Mesendoderm (in vitro differentiated cells): Measurements from ENCODE around the gene LSM2.

Source experiments
- DNase-seq: peaks from one replicate; pipeline ENCODE4 v3.0.0; 2013
- H2AK5ac ChIP-seq: 2 replicates; pipeline ENCODE4 v1.6.1; 2013; ENCODE audit warnings: low read length, inconsistent platforms
- H2BK120ac ChIP-seq: 2 replicates; pipeline ENCODE4 v1.6.1; 2013; ENCODE audit warnings: low read depth, mild to moderate bottlenecking, low read length, moderate library complexity, mixed read lengths
- H2BK15ac ChIP-seq: replicated peaks from 2 replicates; pipeline ENCODE4 v1.6.1; 2013; ENCODE audit warnings: low read depth, mild to moderate bottlenecking, moderate library complexity
- H2BK5ac ChIP-seq: 2 replicates; pipeline ENCODE4 v1.6.1; 2013; ENCODE audit warnings: low read length, inconsistent platforms
- H3K18ac ChIP-seq: 2 replicates; pipeline ENCODE4 v1.6.1; 2013; ENCODE audit warnings: mild to moderate bottlenecking, low read length, mixed read lengths
- H3K23ac ChIP-seq: one replicate; pipeline ENCODE4 v1.6.1; 2013; ENCODE audit warnings: low read length
- H3K27ac ChIP-seq: 2 replicates; pipeline ENCODE4 v1.5.1; 2013; ENCODE audit warnings: low read depth, mild to moderate bottlenecking, inconsistent platforms, low read length, moderate library complexity
- H3K27me3 ChIP-seq: 2 replicates; pipeline ENCODE4 v1.6.1; 2013; ENCODE audit warnings: low read length, control low read depth, mild to moderate bottlenecking, inconsistent platforms; ENCODE audit not compliant: insufficient read depth, poor library complexity
- H3K36me3 ChIP-seq: 2 replicates; pipeline ENCODE4 v1.6.1; 2013; ENCODE audit warnings: low read length, inconsistent platforms; ENCODE audit not compliant: control insufficient read depth, insufficient read depth
- H3K4ac ChIP-seq: one replicate; pipeline ENCODE4 v1.6.1; 2013; ENCODE audit warnings: low read depth, mild to moderate bottlenecking, low read length, moderate library complexity
- H3K4me1 ChIP-seq: 2 replicates; pipeline ENCODE4 v1.6.1; 2013; ENCODE audit warnings: low read depth, low read length, inconsistent platforms; ENCODE audit not compliant: control insufficient read depth
- H3K4me2 ChIP-seq: 2 replicates; pipeline ENCODE4 v1.6.1; 2013; ENCODE audit warnings: low read length
- H3K4me3 ChIP-seq: 2 replicates; pipeline ENCODE4 v1.5.1; 2013; ENCODE audit warnings: mild to moderate bottlenecking, low read length
- H3K56ac ChIP-seq: one replicate; pipeline ENCODE4 v1.6.1; 2013; ENCODE audit warnings: low read length
- H3K79me1 ChIP-seq: 2 replicates; pipeline ENCODE4 v1.6.1; 2013; ENCODE audit warnings: low read length, inconsistent platforms
- H3K79me2 ChIP-seq: 2 replicates; pipeline ENCODE4 v1.6.1; 2013; ENCODE audit warnings: mild to moderate bottlenecking, low read length; ENCODE audit not compliant: control insufficient read depth, insufficient read depth
- H3K9ac ChIP-seq: 2 replicates; pipeline ENCODE4 v1.6.1; 2013; ENCODE audit warnings: low read length, inconsistent platforms
- H4K5ac ChIP-seq: one replicate; pipeline ENCODE4 v1.6.1; 2013; ENCODE audit warnings: low read length
- H4K8ac ChIP-seq: one replicate; pipeline ENCODE4 v1.6.1; 2013; ENCODE audit warnings: low read depth, mild to moderate bottlenecking, control low read depth, low read length, moderate library complexity
- WGBS: extraction: QIAGEN DNeasy Blood & Tissue Kit; methylation state at CpG from one replicate; pipeline ENCODE4 v1.1.7; 2013; ENCODE audit warnings: low lambda C conversion rate, missing lambda C conversion rate; ENCODE audit not compliant: insufficient coverage; ENCODE audit errors: extremely low coverage; 5-methylcytosine and 5-hydroxymethylcytosine counted together

LSM2 gene

GRCh38 chr6:31782126-31782855 lies 24.5 kb downstream of the LSM2 start:
- H2AK5ac ChIP-seq = no peak overlapping the region
- H3K79me2 ChIP-seq = no peaks in the 10 kb centered on the region
- H3K4me2 ChIP-seq = no peak overlapping the region
- H3K23ac ChIP-seq = no peak overlapping the region
- H3K56ac ChIP-seq = no peak overlapping the region
- H3K27ac ChIP-seq = no peak overlapping the region
- no peak for DNase-seq
- no peak overlapping the region for H2BK120ac ChIP-seq
- no peak overlapping the region for H3K18ac ChIP-seq
- WGBS = no CpG with 5 or more reads among the region's 32 CpGs
- H2BK15ac ChIP-seq = no peak overlapping the region
- no peaks in the 10 kb centered on the region for H3K79me1 ChIP-seq
- no peak overlapping the region for H4K5ac ChIP-seq
- no peak overlapping the region for H3K4me3 ChIP-seq
- H4K8ac ChIP-seq = no peak overlapping the region
- H2BK5ac ChIP-seq = no peak overlapping the region
- peaks cover 18% of the 10 kb centered on the region for H3K36me3 ChIP-seq
- H3K4ac ChIP-seq = no peak overlapping the region
- H3K9ac ChIP-seq = no peak overlapping the region
- no peaks in the 10 kb centered on the region for H3K4me1 ChIP-seq
- H3K27me3 ChIP-seq = no peaks in the 10 kb centered on the region

- no peak overlapping the region for H3K18ac ChIP-seq
- H3K4me3 ChIP-seq = no peak overlapping the region
- no peak overlapping the region for H2BK5ac ChIP-seq
- no peak overlapping the region for H4K8ac ChIP-seq
- no peaks in the 10 kb centered on the region for H3K79me1 ChIP-seq
- H2AK5ac ChIP-seq = no peak overlapping the region
- DNase-seq = no peak
- H3K4me2 ChIP-seq = no peak overlapping the region
- H3K79me2 ChIP-seq = no peaks in the 10 kb centered on the region
- H2BK120ac ChIP-seq = no peak overlapping the region
- no peak overlapping the region for H3K23ac ChIP-seq
- H2BK15ac ChIP-seq = no peak overlapping the region
- no peak overlapping the region for H3K27ac ChIP-seq
- H3K4me1 ChIP-seq = no peaks in the 10 kb centered on the region
- no peak overlapping the region for H3K4ac ChIP-seq
- no peak overlapping the region for H3K56ac ChIP-seq
- H4K5ac ChIP-seq = no peak overlapping the region
- no peak overlapping the region for H3K9ac ChIP-seq
- WGBS = no CpG with 5 or more reads among the region's 23 CpGs
- H3K36me3 ChIP-seq = peaks cover 18% of the 10 kb centered on the region
- no peaks in the 10 kb centered on the region for H3K27me3 ChIP-seq
Measured at GRCh38 chr6:31781244-31782125, 25.3 kb downstream of the LSM2 start.

- no peaks in the 10 kb centered on the region for H3K27me3 ChIP-seq
Measured at GRCh38 chr6:31780507-31781243, 26.1 kb downstream of the LSM2 start.

DNA sequence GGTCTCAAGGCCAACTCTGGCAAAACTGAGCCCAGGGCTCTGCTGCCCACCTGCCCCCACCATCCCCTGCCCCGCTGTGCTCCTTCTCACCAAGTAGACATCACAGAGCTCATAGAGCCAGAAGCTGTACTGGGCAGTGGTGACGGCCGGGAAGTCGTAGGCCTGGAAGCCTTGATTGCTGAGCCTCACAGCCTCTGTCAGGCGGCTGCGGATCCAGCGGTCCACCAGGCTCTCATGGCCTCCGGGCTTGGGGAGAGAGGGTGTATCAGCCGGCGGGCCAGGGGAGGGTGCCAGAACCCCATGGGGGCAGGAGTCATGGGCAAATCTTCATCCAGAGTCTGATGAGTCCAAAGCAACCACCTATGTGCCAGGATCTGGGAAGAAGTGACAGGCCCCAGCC lies 26.9 kb downstream of the LSM2 start:
- H3K79me1 ChIP-seq = no peaks in the 10 kb centered on the region
- no peaks in the 10 kb centered on the region for H3K79me2 ChIP-seq
- no peak for DNase-seq
- H4K5ac ChIP-seq = no peak overlapping the region
- no peaks in the 10 kb centered on the region for H3K4me1 ChIP-seq
- H2AK5ac ChIP-seq = no peak overlapping the region
- no peak overlapping the region for H4K8ac ChIP-seq
- no CpG with 5 or more reads among the region's 10 CpGs for WGBS
- H2BK15ac ChIP-seq = no peak overlapping the region
- H3K27me3 ChIP-seq = no peaks in the 10 kb centered on the region
- H2BK5ac ChIP-seq = no peak overlapping the region
- no peak overlapping the region for H3K9ac ChIP-seq
- H3K4ac ChIP-seq = no peak overlapping the region
- H3K23ac ChIP-seq = no peak overlapping the region
- H3K36me3 ChIP-seq = peaks cover 16% of the 10 kb centered on the region
- H3K4me2 ChIP-seq = no peak overlapping the region
- H3K56ac ChIP-seq = no peak overlapping the region
- no peak overlapping the region for H3K4me3 ChIP-seq
- H3K27ac ChIP-seq = no peak overlapping the region
- H3K18ac ChIP-seq = no peak overlapping the region
- no peak overlapping the region for H2BK120ac ChIP-seq

More at GRCh38 chr6:31780507-31781243, 26.1 kb downstream of the LSM2 start:
- no peak overlapping the region for H3K4me2 ChIP-seq
- WGBS = no CpG with 5 or more reads among the region's 20 CpGs
- H3K79me1 ChIP-seq = no peaks in the 10 kb centered on the region
- no peak overlapping the region for H2AK5ac ChIP-seq
- peaks cover 18% of the 10 kb centered on the region for H3K36me3 ChIP-seq
- no peak overlapping the region for H2BK15ac ChIP-seq
- no peak overlapping the region for H3K9ac ChIP-seq
- no peaks in the 10 kb centered on the region for H3K79me2 ChIP-seq
- no peak for DNase-seq
- no peak overlapping the region for H3K4me3 ChIP-seq
- no peak overlapping the region for H2BK120ac ChIP-seq
- no peak overlapping the region for H4K5ac ChIP-seq
- no peak overlapping the region for H2BK5ac ChIP-seq
- H3K27ac ChIP-seq = no peak overlapping the region
- H3K18ac ChIP-seq = no peak overlapping the region
- no peak overlapping the region for H3K4ac ChIP-seq
- H4K8ac ChIP-seq = no peak overlapping the region
- H3K23ac ChIP-seq = no peak overlapping the region
- H3K4me1 ChIP-seq = no peaks in the 10 kb centered on the region
- H3K56ac ChIP-seq = no peak overlapping the region

DNA sequence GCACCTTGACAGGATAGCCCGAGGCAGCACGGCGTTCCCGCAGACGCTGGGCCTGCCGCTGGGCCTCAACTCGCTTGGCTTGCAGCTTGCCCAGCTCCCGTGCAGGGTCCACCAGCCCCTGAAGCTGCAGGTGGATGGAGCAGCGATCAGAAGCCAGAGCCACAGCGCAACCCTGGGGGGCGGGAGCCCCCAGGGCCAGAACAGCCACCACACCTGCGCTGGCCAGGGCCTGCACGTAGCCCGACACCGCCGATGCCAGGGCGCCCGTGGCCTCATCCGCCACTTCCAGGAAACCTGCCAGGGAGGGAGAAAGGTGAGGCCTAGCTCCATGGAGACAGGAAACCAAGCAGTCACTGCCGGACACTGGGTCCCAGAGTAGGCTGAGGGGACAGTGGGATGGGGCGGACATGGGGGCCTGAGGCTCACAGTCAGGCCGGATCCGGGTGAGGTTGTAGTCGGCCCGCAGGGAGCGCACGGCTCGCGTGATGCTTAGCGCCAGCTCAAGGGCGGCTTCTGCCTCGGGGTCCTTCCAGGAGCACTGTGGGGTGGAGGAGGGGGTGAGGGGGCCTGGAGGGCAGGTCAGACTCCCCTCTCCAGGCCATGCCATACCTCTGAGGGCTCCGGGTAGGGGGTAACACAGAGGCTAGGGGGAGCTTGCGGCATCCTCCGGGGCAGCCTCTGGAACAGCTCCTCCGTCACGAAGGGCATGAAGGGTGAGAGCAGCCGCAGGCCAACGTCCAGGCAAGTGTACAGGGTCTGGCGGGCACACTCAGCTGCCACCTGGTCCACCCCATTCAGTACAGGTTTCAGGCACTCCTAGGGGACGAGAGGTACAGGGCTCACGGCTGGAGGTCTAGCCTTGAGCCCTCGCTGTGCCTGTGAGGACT lies 27.5 kb downstream of the LSM2 start:
- H3K36me3 ChIP-seq = peaks cover 14% of the 10 kb centered on the region
- no peak overlapping the region for H3K9ac ChIP-seq
- H4K5ac ChIP-seq = no peak overlapping the region
- no peaks in the 10 kb centered on the region for H3K79me2 ChIP-seq
- H2BK120ac ChIP-seq = no peak overlapping the region
- no peak overlapping the region for H2AK5ac ChIP-seq
- no peaks in the 10 kb centered on the region for H3K79me1 ChIP-seq
- no peak overlapping the region for H3K4me2 ChIP-seq
- no peak for DNase-seq
- H3K27ac ChIP-seq = no peak overlapping the region
- H3K18ac ChIP-seq = no peak overlapping the region
- no peaks in the 10 kb centered on the region for H3K27me3 ChIP-seq
- H4K8ac ChIP-seq = no peak overlapping the region
- no CpG with 5 or more reads among the region's 43 CpGs for WGBS
- no peak overlapping the region for H2BK15ac ChIP-seq
- H3K4ac ChIP-seq = no peak overlapping the region
- H3K56ac ChIP-seq = no peak overlapping the region
- no peaks in the 10 kb centered on the region for H3K4me1 ChIP-seq
- H3K23ac ChIP-seq = no peak overlapping the region
- H2BK5ac ChIP-seq = no peak overlapping the region
- no peak overlapping the region for H3K4me3 ChIP-seq
